ENCODE measurements around the gene MAPK14. TPM values are rescaled to one million over a fixed set of nuclear protein-coding genes. Genes with fewer than 3 reads are reported as not detected.

Gene MAPK14
- total and polyA plus RNA-seq, 10 of the 15 experiments (the other 5 are each of a cell fraction or from before 2014, with no cell fraction given) = 12.5 to 59.5 (median 43.0) TPM

- ChIA-PET RAD21 (ENCODE audit: unreplicated experiment) (no interaction called here), POLR2A (interaction anchor here (1.0 kb wide), 1 partner anchor 33 kb away, joined by 3 read pairs; no protein-coding TSS in a partner anchor), SMC1A (ENCODE audit: uncharacterized antibody, unreplicated experiment) (no interaction called here), CTCF (interaction anchor here (1.1 to 1.5 kb wide), 2 partner anchors 33 to 35 kb away, joined by 3 read pairs; partner anchors contain the start of gene MAPK14)
- H3K9ac ChIP-seq (ENCODE audit: control insufficient read depth, insufficient read depth, low read length) = no peak overlapping the region
- H3K4me1 ChIP-seq (ENCODE audit: control insufficient read depth, insufficient read depth, low read length) = peaks cover 3% of the 10 kb centered on the region; the same call in 1 of the 2 replicates
- peaks cover 0 to 11% of the 10 kb centered on the region in 2 experiments; a peak in 3 of 4 replicates for H3K36me3 ChIP-seq (ENCODE audit: control insufficient read depth in 2 of 2, insufficient read depth in 2 of 2, low read length in 1 of 2)
- no peak overlapping the region for H3K27ac ChIP-seq (ENCODE audit: control insufficient read depth, insufficient read depth)
- intact Hi-C loops (cut with micrococcal nuclease; ENCODE audit: unreplicated experiment) (no loop called here), in situ Hi-C loops (cut with MboI) (no loop called here)
- H3K27me3 ChIP-seq (replicated peaks in 1 of 2; ENCODE audit: control insufficient read depth in 2 of 2, insufficient read depth in 2 of 2, low read length in 1 of 2) = no peaks in the 10 kb centered on the region
- no peak for DNase-seq (ENCODE audit: low read depth, low spot score)
- H3K4me2 ChIP-seq (ENCODE audit: control insufficient read depth, insufficient read depth) = no peak overlapping the region
- H4K20me1 ChIP-seq (ENCODE audit: control insufficient read depth, insufficient read depth) = no peaks in the 10 kb centered on the region
- H3K79me2 ChIP-seq (ENCODE audit: control insufficient read depth, insufficient read depth, low read length) = peaks cover 15% of the 10 kb centered on the region
- no peak overlapping the region for H3K4me3 ChIP-seq
- 100% methylated on average over 2 of the region's 2 CpGs for WGBS (ENCODE audit: insufficient coverage, insufficient replicate concordance, low lambda C conversion rate, missing lambda C conversion rate)
- no peak overlapping the region for H2AFZ ChIP-seq (ENCODE audit: control insufficient read depth, low read depth, low read length)
- BruUV-seq (replicated peaks) = no TSS peak
- no peak for ATAC-seq
- no peaks in the 10 kb centered on the region for H3K9me3 ChIP-seq (replicated peaks; ENCODE audit: control insufficient read depth, insufficient read depth, low read length)
- no peak for TF ChIP-seq PAX8 (IDR thresholded peaks at IDR 0.05)
- TF ChIP-seq RAD51 (IDR thresholded peaks at IDR 0.05) = no peak
- TF ChIP-seq NKRF (conservative IDR thresholded peaks at IDR 0.05) = no peak
- no peak for TF ChIP-seq RB1 (IDR thresholded peaks at IDR 0.05; ENCODE audit: borderline replicate concordance)
- no peak for TF ChIP-seq SMAD5 (IDR thresholded peaks at IDR 0.05; ENCODE audit: low read depth)
- TF ChIP-seq FOXM1 (IDR thresholded peaks at IDR 0.05; ENCODE audit: low read depth, low read length) = no peak
- TF ChIP-seq PKNOX1 (IDR thresholded peaks at IDR 0.05) = no peak
- no peak for TF ChIP-seq NFIC (IDR thresholded peaks at IDR 0.05; ENCODE audit: low read depth, low read length)
- TF ChIP-seq MYB (IDR thresholded peaks at IDR 0.05; ENCODE audit: borderline replicate concordance, low read depth, low read length) = no peak
- TF ChIP-seq ELK1 (IDR thresholded peaks at IDR 0.05; ENCODE audit: low read depth, low read length) = no peak
- FAIRE-seq = no peak
Observed at GRCh38 chr6:36062247-36062646, 34.6 kb downstream of the MAPK14 start.
